ENCODE measurements around the gene DENND1B. TPM values are rescaled to one million over a fixed set of nuclear protein-coding genes. Genes with fewer than 3 reads are reported as not detected.
A peak's percentile ranks its signal among the peaks of the same experiment; 100 is the strongest.

DENND1B gene
- total and polyA plus RNA-seq, 4 experiments from 2014 or later = 12.5 to 26.3 (median 22.5) TPM

GRCh38 chr1:197782722-197783360, 7.6 kb upstream of the DENND1B start:
- H3K36me3 ChIP-seq (ENCODE audit: insufficient read depth, low read length) = no peaks in the 10 kb centered on the region
- H3K4me3 ChIP-seq (ENCODE audit: low read length in 2 of 2) = no peak overlapping the region
- no peak overlapping the region for H3K4me3 Mint-ChIP-seq
- H3K4me1 ChIP-seq (ENCODE audit: insufficient read depth, low read length) = peaks cover 15% of the 10 kb centered on the region
- no peak overlapping the region for H3K27ac ChIP-seq (ENCODE audit: low read depth, low read length)
- intact Hi-C loops (cut with micrococcal nuclease) = no loop called here
- H3K9me3 ChIP-seq (ENCODE audit: control insufficient read depth in 1 of 2, low read length in 2 of 2) = no peaks in the 10 kb centered on the region
- H3K27me3 Mint-ChIP-seq = no peaks in the 10 kb centered on the region
- H3K27me3 ChIP-seq (ENCODE audit: insufficient read depth, low read length) = no peaks in the 10 kb centered on the region
- peaks cover 14 to 16% (median 16%) of the 10 kb centered on the region in 4 donors for H3K4me1 Mint-ChIP-seq
- ChIA-PET POLR2A (ENCODE audit: partially characterized antibody) (no interaction called here), CTCF (ENCODE audit: partially characterized antibody) (no interaction called here)
- no peak overlapping the region for H3K27ac Mint-ChIP-seq
- no peak for DNase-seq
- H3K9me3 Mint-ChIP-seq = no peaks in the 10 kb centered on the region
- no peaks in the 10 kb centered on the region for H3K36me3 Mint-ChIP-seq

- Histone ChIP-seq H3K27me3 (ENCODE audit: insufficient read depth, low read length) (no peaks in the 10 kb centered on the region), H3K36me3 (ENCODE audit: insufficient read depth, low read length) (no peaks in the 10 kb centered on the region), H3K4me1 (ENCODE audit: insufficient read depth, low read length) (peaks cover 20% of the 10 kb centered on the region), H3K9me3 (ENCODE audit: control insufficient read depth in 1 of 2, low read length in 2 of 2) (no peaks in the 10 kb centered on the region), H3K4me3 (ENCODE audit: low read length in 2 of 2) (no peak overlapping the region), H3K27ac (ENCODE audit: low read depth, low read length) (no peak overlapping the region)
- DNase-seq = no peak
- H3K4me3 Mint-ChIP-seq = no peak overlapping the region
- intact Hi-C loops (cut with micrococcal nuclease) = no loop called here
- no peaks in the 10 kb centered on the region for H3K27me3 Mint-ChIP-seq
- no peak overlapping the region for H3K27ac Mint-ChIP-seq
- peaks cover 19 to 22% (median 21%) of the 10 kb centered on the region in 4 donors for H3K4me1 Mint-ChIP-seq
- no peaks in the 10 kb centered on the region for H3K9me3 Mint-ChIP-seq
- CTCF ChIA-PET (ENCODE audit: partially characterized antibody) = no interaction called here
- POLR2A ChIA-PET (ENCODE audit: partially characterized antibody) = no interaction called here
- no peaks in the 10 kb centered on the region for H3K36me3 Mint-ChIP-seq
Observed at GRCh38 chr1:197781968-197782721, 6.9 kb upstream of the DENND1B start.

- Histone ChIP-seq H3K27me3 (ENCODE audit: insufficient read depth, low read length) (no peaks in the 10 kb centered on the region), H3K27ac (ENCODE audit: low read depth, low read length) (no peak overlapping the region), H3K4me3 (ENCODE audit: low read length in 2 of 2) (no peak overlapping the region), H3K4me1 (ENCODE audit: insufficient read depth, low read length) (peaks cover 38% of the 10 kb centered on the region), H3K36me3 (ENCODE audit: insufficient read depth, low read length) (no peaks in the 10 kb centered on the region), H3K9me3 (ENCODE audit: control insufficient read depth in 1 of 2, low read length in 2 of 2) (no peaks in the 10 kb centered on the region)
- DNase-seq = no peak
- peaks cover 0 to 7% of the 10 kb centered on the region in 2 donors for H3K36me3 Mint-ChIP-seq
- ChIA-PET POLR2A (ENCODE audit: partially characterized antibody) (no interaction called here), CTCF (ENCODE audit: partially characterized antibody) (interaction anchor here (0.7 kb wide), 1 partner anchor 130 kb away, joined by 3 read pairs; no protein-coding TSS in a partner anchor)
- no peak overlapping the region for H3K27ac Mint-ChIP-seq
- peaks cover 30 to 38% (median 34%) of the 10 kb centered on the region in 4 donors for H3K4me1 Mint-ChIP-seq
- no peak overlapping the region for H3K4me3 Mint-ChIP-seq
- intact Hi-C loops (cut with micrococcal nuclease) = loop anchor here (5.0 to 10.0 kb wide), 3 partner anchors 253 to 905 kb away; no protein-coding TSS in a partner anchor
- H3K9me3 Mint-ChIP-seq = no peaks in the 10 kb centered on the region
- H3K27me3 Mint-ChIP-seq = no peaks in the 10 kb centered on the region
Observed at GRCh38 chr1:197779921-197780320, 4.6 kb upstream of the DENND1B start.

- Mint-ChIP-seq H3K27me3 (no peaks in the 10 kb centered on the region), H3K36me3 (peaks cover 0 to 11% of the 10 kb centered on the region in 2 donors), H3K4me3 (peak overlapping the region in 7 of 8 donors; percentile 18 to 81 (median 71)), H3K4me1 (peaks cover 37 to 50% (median 44%) of the 10 kb centered on the region in 4 donors), H3K27ac (peak overlapping the region; percentile 2 to 90 (median 31)), H3K9me3 (no peaks in the 10 kb centered on the region)
- H3K36me3 ChIP-seq (ENCODE audit: insufficient read depth, low read length) = no peaks in the 10 kb centered on the region
- CTCF ChIA-PET (ENCODE audit: partially characterized antibody) = no interaction called here
- no peaks in the 10 kb centered on the region for H3K27me3 ChIP-seq (ENCODE audit: insufficient read depth, low read length)
- H3K27ac ChIP-seq (ENCODE audit: low read depth, low read length) = no peak overlapping the region
- no peaks in the 10 kb centered on the region for H3K9me3 ChIP-seq (ENCODE audit: control insufficient read depth in 1 of 2, low read length in 2 of 2)
- peaks cover 48% of the 10 kb centered on the region for H3K4me1 ChIP-seq (ENCODE audit: insufficient read depth, low read length)
- H3K4me3 ChIP-seq (ENCODE audit: low read length in 2 of 2) = no peak overlapping the region
- intact Hi-C loops (cut with micrococcal nuclease) = loop anchor here (5.0 to 10.0 kb wide), 3 partner anchors 251 to 906 kb away; no protein-coding TSS in a partner anchor
- POLR2A ChIA-PET (ENCODE audit: partially characterized antibody) = interaction anchor here (0.8 kb wide), 1 partner anchor 138 kb away, joined by 3 read pairs; the partner anchor contains the start of gene LHX9
- DNase-seq = peak in 3 of 5 donors; percentile 15 to 30 (median 23)
Observed at GRCh38 chr1:197778366-197778945, 3.2 kb upstream of the DENND1B start.

- Mint-ChIP-seq H3K4me3 (peak overlapping the region; percentile 87 to 97 (median 90)), H3K27me3 (no peaks in the 10 kb centered on the region), H3K27ac (peak overlapping the region; percentile 94 to 99 (median 98)), H3K36me3 (peaks cover 0 to 17% of the 10 kb centered on the region in 2 donors), H3K4me1 (peaks cover 54 to 69% (median 62%) of the 10 kb centered on the region in 4 donors), H3K9me3 (no peaks in the 10 kb centered on the region)
- ChIA-PET CTCF (ENCODE audit: partially characterized antibody) (interaction anchor here (1.2 to 2.2 kb wide), 4 partner anchors 9 to 159 kb away, joined by 3 to 6 read pairs (median 4); no protein-coding TSS in a partner anchor), POLR2A (ENCODE audit: partially characterized antibody) (interaction anchor here (0.6 to 3.0 kb wide), 11 partner anchors 11 to 1158 kb away, joined by 3 to 34 read pairs (median 3); partner anchors contain the start of gene C1orf53)
- Histone ChIP-seq H3K9me3 (ENCODE audit: control insufficient read depth in 1 of 2, low read length in 2 of 2) (no peaks in the 10 kb centered on the region), H3K27me3 (ENCODE audit: insufficient read depth, low read length) (no peaks in the 10 kb centered on the region), H3K4me3 (ENCODE audit: low read length in 2 of 2) (no peak overlapping the region), H3K27ac (ENCODE audit: low read depth, low read length) (peak overlapping the region; percentile 68), H3K36me3 (ENCODE audit: insufficient read depth, low read length) (no peaks in the 10 kb centered on the region), H3K4me1 (ENCODE audit: insufficient read depth, low read length) (peaks cover 68% of the 10 kb centered on the region)
- peak; percentile 37 to 68 (median 42) for DNase-seq
- intact Hi-C loops (cut with micrococcal nuclease) = loop anchor here (1.0 to 10.0 kb wide), 5 partner anchors 92 to 908 kb away; partner anchors contain the start of gene NEK7
Observed at GRCh38 chr1:197776351-197777105, 1.2 kb upstream of the DENND1B start.

GRCh38 chr1:197774466-197775281, 606 bp downstream of the DENND1B start:
- Mint-ChIP-seq H3K27ac (peak overlapping the region; percentile 77 to 97 (median 92)), H3K4me1 (peaks cover 59 to 75% (median 68%) of the 10 kb centered on the region in 4 donors), H3K9me3 (no peaks in the 10 kb centered on the region), H3K4me3 (peak overlapping the region; percentile 87 to 94 (median 92)), H3K36me3 (peaks cover 0 to 19% of the 10 kb centered on the region in 2 donors), H3K27me3 (no peaks in the 10 kb centered on the region)
- Histone ChIP-seq H3K27me3 (ENCODE audit: insufficient read depth, low read length) (no peaks in the 10 kb centered on the region), H3K36me3 (ENCODE audit: insufficient read depth, low read length) (no peaks in the 10 kb centered on the region), H3K9me3 (ENCODE audit: control insufficient read depth in 1 of 2, low read length in 2 of 2) (no peaks in the 10 kb centered on the region), H3K27ac (ENCODE audit: low read depth, low read length) (peak overlapping the region; percentile 68), H3K4me1 (ENCODE audit: insufficient read depth, low read length) (peaks cover 75% of the 10 kb centered on the region), H3K4me3 (ENCODE audit: low read length in 2 of 2) (peak overlapping the region; percentile 73 to 84)
- POLR2A ChIA-PET (ENCODE audit: partially characterized antibody) = interaction anchor here (1.0 to 3.0 kb wide), 9 partner anchors 9 to 884 kb away, joined by 3 to 34 read pairs (median 3); no protein-coding TSS in a partner anchor
- intact Hi-C loops (cut with micrococcal nuclease) = loop anchor here (2.0 to 10.0 kb wide), 4 partner anchors 128 to 910 kb away; partner anchors contain the start of gene C1orf53
- CTCF ChIA-PET (ENCODE audit: partially characterized antibody) = interaction anchor here (1.0 to 2.2 kb wide), 6 partner anchors 9 to 384 kb away, joined by 3 to 6 read pairs (median 3); no protein-coding TSS in a partner anchor
- DNase-seq = peak in 4 of 5 donors; percentile 45 to 65 (median 48)
